ENCODE data around the gene TMEM271.

The TMEM271 gene

DNA sequence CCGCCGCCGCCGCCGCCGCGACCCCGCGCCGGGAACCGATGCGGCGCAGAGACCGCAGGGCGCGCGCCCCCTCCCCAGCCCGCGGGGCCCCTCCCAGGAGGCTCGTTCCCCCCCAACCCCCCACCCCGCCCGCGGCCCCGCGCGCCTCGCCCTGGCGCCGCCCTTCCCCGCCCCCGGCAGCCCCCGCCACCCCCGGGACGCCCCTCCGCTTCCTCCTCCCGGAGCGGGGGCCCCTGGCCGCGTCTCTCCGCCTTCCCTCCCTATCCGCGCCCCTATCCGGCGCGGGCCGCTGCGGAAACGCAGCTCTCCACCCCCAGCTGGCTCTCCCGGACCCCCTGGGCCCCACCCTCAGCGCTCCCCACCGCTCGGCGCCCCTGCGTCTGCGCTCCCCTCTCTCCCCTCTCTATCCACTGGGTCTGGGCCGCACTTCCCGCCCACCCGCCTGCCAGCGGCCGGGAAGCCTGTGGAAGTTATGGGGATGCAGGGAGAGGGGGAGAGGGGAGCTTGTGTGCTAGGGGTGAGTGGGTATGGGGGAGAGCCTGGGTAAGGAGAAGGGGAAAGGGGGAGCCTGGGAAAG is at the start of gene TMEM271:
Gene TMEM271, minus strand, starts transcription at position 51 of the 577 bp plus-strand sequence. CDS start 233 bp downstream, outside the sequence.
- no peak for DNase-seq (ENCODE audit: low read depth)
- peaks cover 68% of the 10 kb centered on the region for H3K27me3 ChIP-seq (replicated peaks; ENCODE audit: control insufficient read depth, insufficient read depth, low read length)
- H3K4me3 ChIP-seq (ENCODE audit: low read length): no peak within 1 kb of the TSS
- H3K9ac ChIP-seq (ENCODE audit: low read length): no peak within 1 kb of the TSS
- H3K9me3 ChIP-seq (ENCODE audit: control insufficient read depth, low read length): no peaks in the 10 kb centered on the region
- H3K36me3 ChIP-seq (ENCODE audit: control insufficient read depth, insufficient read depth, low read length, severe bottlenecking): no peaks in the 10 kb centered on the region
- H3K4me1 ChIP-seq (ENCODE audit: control insufficient read depth, insufficient read depth, low read length): no peaks in the 10 kb centered on the region

GRCh38 chr4:625631-626161 is 49.6 kb upstream of the TMEM271 start:
- peaks cover 13% of the 10 kb centered on the region for H3K27me3 ChIP-seq (replicated peaks; ENCODE audit: control insufficient read depth, insufficient read depth, low read length)
- H3K9ac ChIP-seq (ENCODE audit: low read length): no peak overlapping the region
- H3K36me3 ChIP-seq (ENCODE audit: control insufficient read depth, insufficient read depth, low read length, severe bottlenecking): no peaks in the 10 kb centered on the region
- DNase-seq (ENCODE audit: low read depth): no peak
- H3K4me3 ChIP-seq (ENCODE audit: low read length): no peak overlapping the region
- no peaks in the 10 kb centered on the region for H3K9me3 ChIP-seq (ENCODE audit: control insufficient read depth, low read length)
- no peaks in the 10 kb centered on the region for H3K4me1 ChIP-seq (ENCODE audit: control insufficient read depth, insufficient read depth, low read length)

DNA sequence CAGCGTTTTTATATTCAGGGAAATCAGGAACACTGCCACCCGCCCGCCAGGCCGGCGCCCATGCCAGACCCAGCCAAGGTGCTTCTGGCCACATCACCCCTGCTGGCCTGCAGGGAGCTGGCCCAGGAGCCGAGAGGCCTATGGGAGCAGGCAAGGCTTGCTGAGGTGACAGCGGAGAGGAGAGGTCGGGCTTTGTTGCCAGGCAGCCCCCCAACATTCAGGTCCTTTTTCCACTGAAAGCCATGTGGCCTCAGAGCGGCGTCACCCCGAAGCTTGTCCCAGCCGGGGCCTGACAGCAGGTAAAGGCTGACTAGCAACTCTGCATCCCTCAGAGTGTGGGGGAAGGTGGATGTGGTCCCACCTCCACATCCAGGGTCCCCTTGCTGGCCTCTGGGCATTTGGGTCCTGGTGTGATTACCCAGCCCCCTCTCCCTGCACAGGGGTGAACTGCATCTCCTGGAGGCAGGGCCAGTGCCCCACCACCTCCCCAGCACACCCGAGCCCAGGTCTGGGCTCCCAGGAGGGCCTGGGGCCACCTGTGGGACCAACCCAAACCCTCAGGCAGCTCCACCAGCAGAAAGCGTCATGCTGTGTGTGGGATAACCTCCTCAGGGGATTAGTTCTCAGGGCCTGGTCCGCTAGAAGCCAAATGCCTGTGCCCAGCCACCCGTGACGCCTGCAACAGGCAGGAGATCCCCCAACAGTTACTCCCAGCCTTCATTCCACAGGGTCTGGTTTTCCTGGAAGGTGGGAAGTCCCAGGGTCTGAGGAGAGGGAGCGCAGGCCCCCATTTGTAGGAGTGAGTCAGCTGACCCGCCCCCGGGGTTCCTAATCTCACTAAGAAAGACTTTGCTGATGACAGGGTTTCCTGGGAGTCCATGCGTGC is 48.9 kb upstream of the TMEM271 start, which contains the start of gene PDE6B:
Gene PDE6B, plus strand, starts transcription at position 869 of the 886 bp plus-strand sequence. CDS start 54 bp downstream, outside the sequence.
- no peaks in the 10 kb centered on the region for H3K36me3 ChIP-seq (ENCODE audit: control insufficient read depth, insufficient read depth, low read length, severe bottlenecking)
- peaks cover 13% of the 10 kb centered on the region for H3K27me3 ChIP-seq (replicated peaks; ENCODE audit: control insufficient read depth, insufficient read depth, low read length)
- no peaks in the 10 kb centered on the region for H3K4me1 ChIP-seq (ENCODE audit: control insufficient read depth, insufficient read depth, low read length)
- DNase-seq (ENCODE audit: low read depth): no peak
- no peaks in the 10 kb centered on the region for H3K9me3 ChIP-seq (ENCODE audit: control insufficient read depth, low read length)
- no peak within 1 kb of the TSS for H3K9ac ChIP-seq (ENCODE audit: low read length)
- H3K4me3 ChIP-seq (ENCODE audit: low read length): no peak within 1 kb of the TSS

- no peak overlapping the region for H3K4me3 ChIP-seq (ENCODE audit: low read length)
- H3K27me3 ChIP-seq (replicated peaks; ENCODE audit: control insufficient read depth, insufficient read depth, low read length): peaks cover 12% of the 10 kb centered on the region
- no peak overlapping the region for H3K9ac ChIP-seq (ENCODE audit: low read length)
- no peaks in the 10 kb centered on the region for H3K9me3 ChIP-seq (ENCODE audit: control insufficient read depth, low read length)
- H3K4me1 ChIP-seq (ENCODE audit: control insufficient read depth, insufficient read depth, low read length): no peaks in the 10 kb centered on the region
- no peaks in the 10 kb centered on the region for H3K36me3 ChIP-seq (ENCODE audit: control insufficient read depth, insufficient read depth, low read length, severe bottlenecking)
- no peak for DNase-seq (ENCODE audit: low read depth)
These were observed 47.9 kb upstream of the TMEM271 start for GRCh38 chr4:623914-624566.

- H3K4me1 ChIP-seq (ENCODE audit: control insufficient read depth, insufficient read depth, low read length): no peaks in the 10 kb centered on the region
- DNase-seq (ENCODE audit: low read depth): no peak
- H3K9ac ChIP-seq (ENCODE audit: low read length): no peak overlapping the region
- H3K36me3 ChIP-seq (ENCODE audit: control insufficient read depth, insufficient read depth, low read length, severe bottlenecking): no peaks in the 10 kb centered on the region
- no peak overlapping the region for H3K4me3 ChIP-seq (ENCODE audit: low read length)
- H3K9me3 ChIP-seq (ENCODE audit: control insufficient read depth, low read length): no peaks in the 10 kb centered on the region
- H3K27me3 ChIP-seq (replicated peaks; ENCODE audit: control insufficient read depth, insufficient read depth, low read length): peaks cover 4% of the 10 kb centered on the region
These were observed 47.2 kb upstream of the TMEM271 start for GRCh38 chr4:622996-623913.

DNA sequence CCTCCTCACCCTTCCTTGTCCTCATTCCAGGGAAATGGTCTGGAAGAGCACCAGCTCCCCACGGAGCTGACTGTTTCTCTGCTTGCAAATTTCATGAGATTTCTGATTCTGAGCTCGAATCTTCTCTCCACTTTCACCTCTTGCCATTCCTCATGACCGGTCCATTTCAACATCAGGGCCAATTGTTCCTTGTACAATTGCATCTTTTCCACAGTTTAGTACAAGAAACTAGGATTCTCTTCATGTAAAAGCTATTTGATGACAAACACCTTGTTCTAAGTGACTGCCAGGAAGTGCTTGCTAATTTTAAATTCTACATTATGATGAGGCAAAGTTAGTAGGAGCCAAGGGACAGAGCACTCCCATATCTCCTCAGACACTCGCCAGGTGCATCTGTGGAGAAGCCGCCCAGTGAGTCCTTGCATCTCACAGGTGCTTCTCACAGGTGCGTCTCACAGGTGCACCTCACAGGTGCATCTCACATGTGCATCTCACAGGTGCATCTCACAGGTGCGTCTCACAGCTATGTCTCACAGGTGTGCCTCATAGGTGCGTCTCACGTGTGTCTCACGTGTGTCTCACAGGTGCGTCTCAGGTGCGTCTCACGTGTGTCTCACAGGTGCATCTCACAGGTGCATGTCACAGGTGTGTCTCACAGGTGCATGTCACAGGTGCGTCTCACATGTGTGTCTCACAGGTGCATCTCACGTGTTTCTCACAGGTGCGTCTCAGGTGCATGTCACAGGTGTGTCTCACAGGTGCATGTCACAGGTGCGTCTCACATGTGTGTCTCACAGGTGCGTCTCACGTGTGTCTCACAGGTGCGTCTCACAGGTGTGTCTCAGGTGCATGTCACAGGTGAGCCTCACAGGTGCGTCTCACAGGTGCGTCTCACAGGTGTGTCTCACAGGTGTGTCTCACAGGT is 46.2 kb upstream of the TMEM271 start:
- no peak for DNase-seq (ENCODE audit: low read depth)
- Histone ChIP-seq H3K27me3 (replicated peaks; ENCODE audit: control insufficient read depth, insufficient read depth, low read length) (peaks cover 8% of the 10 kb centered on the region), H3K9me3 (ENCODE audit: control insufficient read depth, low read length) (no peaks in the 10 kb centered on the region), H3K36me3 (ENCODE audit: control insufficient read depth, insufficient read depth, low read length, severe bottlenecking) (no peaks in the 10 kb centered on the region), H3K9ac (ENCODE audit: low read length) (no peak overlapping the region), H3K4me1 (ENCODE audit: control insufficient read depth, insufficient read depth, low read length) (no peaks in the 10 kb centered on the region), H3K4me3 (ENCODE audit: low read length) (no peak overlapping the region)

DNA sequence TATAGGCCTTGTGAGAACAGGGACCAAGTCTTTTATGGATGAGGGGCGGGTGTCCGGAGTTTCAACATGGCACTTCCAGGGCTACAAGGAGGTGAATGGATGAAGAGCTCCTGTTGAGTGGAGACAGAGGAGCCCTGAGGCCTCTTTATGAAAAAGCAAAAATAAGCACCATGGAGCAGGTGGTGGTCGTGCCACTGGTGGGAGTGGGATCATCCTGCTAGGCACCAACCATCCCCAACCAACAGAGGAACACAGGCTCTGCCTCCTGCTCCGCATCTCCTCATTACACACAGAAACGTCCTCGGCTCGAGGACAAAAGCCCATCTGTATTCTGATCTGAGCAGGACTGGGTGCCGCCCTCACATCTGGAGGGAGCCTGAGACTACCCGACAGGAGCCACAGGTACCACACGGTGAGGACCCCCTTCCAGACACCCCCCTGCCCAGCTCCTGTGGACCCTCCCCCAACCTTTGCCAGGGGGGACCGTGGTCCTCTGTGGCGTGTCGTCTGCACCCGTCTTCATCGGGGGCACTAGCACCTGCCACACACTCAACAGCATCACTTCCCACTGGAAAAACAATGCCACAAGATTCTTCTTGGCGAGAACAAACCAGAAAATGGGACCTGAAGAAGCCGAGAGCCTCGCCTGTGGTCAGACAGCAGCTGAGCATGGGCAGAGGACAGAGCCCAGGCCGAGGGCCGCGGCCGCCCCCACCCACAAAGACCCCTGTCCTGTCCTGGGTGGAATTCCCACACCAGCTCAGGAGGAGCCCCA is 45.4 kb upstream of the TMEM271 start:
- DNase-seq (ENCODE audit: low read depth): no peak
- Histone ChIP-seq H3K9ac (ENCODE audit: low read length) (no peak overlapping the region), H3K4me3 (ENCODE audit: low read length) (no peak overlapping the region), H3K9me3 (ENCODE audit: control insufficient read depth, low read length) (no peaks in the 10 kb centered on the region), H3K27me3 (replicated peaks; ENCODE audit: control insufficient read depth, insufficient read depth, low read length) (peaks cover 9% of the 10 kb centered on the region), H3K4me1 (ENCODE audit: control insufficient read depth, insufficient read depth, low read length) (no peaks in the 10 kb centered on the region), H3K36me3 (ENCODE audit: control insufficient read depth, insufficient read depth, low read length, severe bottlenecking) (no peaks in the 10 kb centered on the region)

GRCh38 chr4:620851-621261 is 44.8 kb upstream of the TMEM271 start:
- Histone ChIP-seq H3K4me3 (ENCODE audit: low read length) (no peak overlapping the region), H3K9me3 (ENCODE audit: control insufficient read depth, low read length) (no peaks in the 10 kb centered on the region), H3K9ac (ENCODE audit: low read length) (no peak overlapping the region), H3K4me1 (ENCODE audit: control insufficient read depth, insufficient read depth, low read length) (no peaks in the 10 kb centered on the region), H3K27me3 (replicated peaks; ENCODE audit: control insufficient read depth, insufficient read depth, low read length) (peaks cover 9% of the 10 kb centered on the region), H3K36me3 (ENCODE audit: control insufficient read depth, insufficient read depth, low read length, severe bottlenecking) (no peaks in the 10 kb centered on the region)
- no peak for DNase-seq (ENCODE audit: low read depth)

GRCh38 chr4:620201-620600 is 44.1 kb upstream of the TMEM271 start:
- no peaks in the 10 kb centered on the region for H3K36me3 ChIP-seq (ENCODE audit: control insufficient read depth, insufficient read depth, low read length, severe bottlenecking)
- no peak overlapping the region for H3K9ac ChIP-seq (ENCODE audit: low read length)
- H3K4me3 ChIP-seq (ENCODE audit: low read length): no peak overlapping the region
- H3K9me3 ChIP-seq (ENCODE audit: control insufficient read depth, low read length): no peaks in the 10 kb centered on the region
- H3K27me3 ChIP-seq (replicated peaks; ENCODE audit: control insufficient read depth, insufficient read depth, low read length): peaks cover 9% of the 10 kb centered on the region
- no peaks in the 10 kb centered on the region for H3K4me1 ChIP-seq (ENCODE audit: control insufficient read depth, insufficient read depth, low read length)
- no peak for DNase-seq (ENCODE audit: low read depth)
